Panc1 (cell line): ENCODE measurements around the gene CBR4. TPM values are rescaled to one million over a fixed set of nuclear protein-coding genes. Genes with fewer than 3 reads are reported as not detected.

Source experiments
- ATAC-seq: fragments of 200-7000 bp; cut with Tn5 transposase; 2 replicates; pipeline ENCODE4 v1.9.1; 2020; ENCODE audit warnings: mild to moderate bottlenecking, moderate library complexity
- BruUV-seq: library from RNA; stranded (reverse); fragments of 400-500 nt; replicated peaks from 2 replicates; lab custom pipeline; 2021; lab: Mats Ljungman, UMichigan
- CTCF ChIA-PET: fragments of 300-600 bp; sonication (Branson Sonifier 250); formaldehyde crosslinking; loops from one replicate; lab custom pipeline; 2022; ENCODE audit warnings: antibody characterized with exemption; lab: Charles Lee
- POLR2A ChIA-PET: fragments of 300-600 bp; sonication (Branson Sonifier 250); formaldehyde crosslinking; loops from one replicate; lab custom pipeline; 2022; ENCODE audit warnings: antibody characterized with exemption; lab: Charles Lee
- DNase-seq: peaks from one replicate; pipeline ENCODE4 v3.0.0-alpha.2; 2010; ENCODE audit warnings: low read depth, low spot score
- H3K27ac ChIP-seq: 2 replicates; pipeline ENCODE4 v1.5.1; 2011; ENCODE audit warnings: mild to moderate bottlenecking, low read length, inconsistent platforms
- H3K27me3 ChIP-seq: fragments of 200-500 bp; sonication (Bioruptor generic); 2 replicates; pipeline ENCODE4 v1.6.0; 2014; ENCODE audit warnings: low read length, inconsistent platforms; ENCODE audit not compliant: control insufficient read depth, insufficient read depth
- H3K36me3 ChIP-seq: fragments of 200-500 bp; sonication (Bioruptor generic); 2 replicates; pipeline ENCODE4 v1.5.1; 2014; ENCODE audit warnings: inconsistent platforms, mild to moderate bottlenecking, low read length, moderate library complexity; ENCODE audit not compliant: control insufficient read depth, insufficient read depth
- H3K4me1 ChIP-seq: 2 replicates; pipeline ENCODE4 v1.5.1; 2011; ENCODE audit warnings: inconsistent platforms, mild to moderate bottlenecking, low read length, moderate library complexity; ENCODE audit not compliant: control insufficient read depth, insufficient read depth
- H3K4me3 ChIP-seq, 2 experiments: 2 replicates each; pipeline ENCODE4 v1.5.1; 2011 to 2012; ENCODE audit warnings: low read depth in 2 of 2, low read length in 2 of 2, mild to moderate bottlenecking in 2 of 2, inconsistent platforms in 1 of 2, moderate library complexity in 1 of 2
- H3K9me3 ChIP-seq: fragments of 200-500 bp; sonication (Bioruptor generic); 2 replicates; pipeline ENCODE4 v1.5.1; 2014; ENCODE audit warnings: low read depth, mild to moderate bottlenecking, inconsistent platforms, low read length, moderate library complexity; ENCODE audit not compliant: control insufficient read depth, insufficient read depth
- CTCF ChIP-seq: fragments of 450-650 bp; IDR thresholded peaks from 2 replicates; pipeline ENCODE4 v1.5.1; 2017; ENCODE audit warnings: mild to moderate bottlenecking
- POLR2AphosphoS5 ChIP-seq: IDR thresholded peaks from 2 replicates; pipeline ENCODE4 v1.6.1; 2012; ENCODE audit warnings: mild to moderate bottlenecking, low read depth, low read length, moderate library complexity
- REST ChIP-seq, 2 experiments: IDR thresholded peaks; 2 replicates each; pipeline ENCODE4 v1.6.1; 2011 to 2012; ENCODE audit warnings: low read depth in 2 of 2, control low read depth in 1 of 2, low read length in 1 of 2, mild to moderate bottlenecking in 1 of 2, moderate library complexity in 1 of 2; ENCODE audit not compliant: insufficient read depth in 1 of 2
- SIN3A ChIP-seq: IDR thresholded peaks from 2 replicates; pipeline ENCODE4 v1.6.1; 2012; ENCODE audit warnings: low read depth, mild to moderate bottlenecking, low read length, moderate library complexity, borderline replicate concordance; ENCODE audit not compliant: insufficient read depth
- TCF7L2 ChIP-seq: IDR thresholded peaks from 2 replicates; pipeline ENCODE4 v1.6.1; 2011; ENCODE audit warnings: mild to moderate bottlenecking, low read depth, low read length, inconsistent platforms
- in situ Hi-C: cut with HindIII; loops from 2 replicates; pipeline ENCODE4 v1.10.0; 2016; ENCODE audit warnings: low sequenced_read_pairs, low pct_unique_long_range_greater_than_20kb
- intact Hi-C: fragments of 100-400 bp; cut with micrococcal nuclease; formaldehyde crosslinking; loops from one replicate; pipeline ENCODE4 v1.10.0; 2022; ENCODE audit not compliant: unreplicated experiment
- total RNA-seq: library from RNA; stranded (reverse); gene quantifications from one replicate; pipeline ENCODE4 v1.2.1, GENCODE V29; 2021; ENCODE audit not compliant: unreplicated experiment

The CBR4 gene
- total RNA-seq, 1 experiment from 2014 or later: 13.5 TPM

DNA sequence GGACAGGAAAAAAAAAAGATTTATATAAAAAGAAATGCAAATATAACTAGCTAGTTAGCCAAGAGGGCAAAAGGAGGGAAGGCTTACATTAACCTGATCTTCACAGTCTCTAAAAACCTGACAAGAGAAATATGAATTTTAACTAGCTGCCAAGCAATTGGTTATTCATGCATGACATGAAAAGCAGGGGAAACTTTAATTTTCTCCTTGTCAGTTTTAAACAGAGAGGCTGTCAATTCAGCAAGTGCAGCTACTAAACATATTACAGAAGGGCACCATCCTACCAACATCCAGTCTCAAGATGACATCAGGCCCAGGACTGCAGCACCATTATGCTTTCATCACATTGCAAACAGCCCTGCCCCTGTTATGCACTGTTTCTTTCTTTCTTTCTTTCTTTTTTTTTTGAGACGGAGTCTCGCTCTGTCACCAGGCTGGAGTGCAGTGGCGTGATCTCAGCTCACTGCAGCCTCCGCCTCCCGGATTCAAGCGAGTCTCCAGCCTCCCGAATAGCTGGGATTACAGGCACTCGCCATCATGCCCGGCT, 38.9 kb upstream of the CBR4 start:
- Histone ChIP-seq H3K36me3 (no peaks in the 10 kb centered on the region), H3K27me3 (no peaks in the 10 kb centered on the region), H3K27ac (no peak overlapping the region), H3K4me3 (no peak overlapping the region), H3K9me3 (no peaks in the 10 kb centered on the region), H3K4me1 (no peaks in the 10 kb centered on the region)
- ChIA-PET POLR2A (no interaction called here), CTCF (no interaction called here)
- no peak for DNase-seq
- TF ChIP-seq SIN3A (no peak), CTCF (no peak), POLR2AphosphoS5 (no peak), TCF7L2 (no peak), REST (IDR thresholded peaks at IDR 0.05; ENCODE audit: insufficient read depth in 1 of 2, low read depth in 2 of 2, low read length in 1 of 2) (no peak)
- no TSS peak for BruUV-seq
- intact Hi-C loops: no loop called here
- ATAC-seq: no peak
- in situ Hi-C loops: no loop called here

DNA sequence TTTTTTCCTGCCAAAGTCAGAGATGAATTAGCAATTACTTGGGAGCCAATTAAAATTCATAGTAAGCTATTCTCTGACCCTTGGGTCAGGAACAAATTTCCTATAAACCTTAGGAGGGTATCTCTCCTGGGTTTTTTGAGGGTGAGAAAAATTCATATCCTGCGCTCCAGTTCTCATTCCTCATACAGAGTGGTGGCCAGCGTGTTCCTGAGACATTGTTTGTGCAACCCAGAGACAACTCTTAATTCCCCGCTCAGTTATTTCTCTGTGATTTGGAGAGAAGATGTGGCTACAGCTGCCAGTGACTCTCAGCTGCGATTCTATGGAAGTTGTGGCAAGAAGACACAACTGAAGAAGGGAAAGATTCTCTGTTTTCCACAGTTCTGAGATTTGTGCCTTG, 37.9 kb upstream of the CBR4 start:
- POLR2A ChIA-PET: no interaction called here

DNA sequence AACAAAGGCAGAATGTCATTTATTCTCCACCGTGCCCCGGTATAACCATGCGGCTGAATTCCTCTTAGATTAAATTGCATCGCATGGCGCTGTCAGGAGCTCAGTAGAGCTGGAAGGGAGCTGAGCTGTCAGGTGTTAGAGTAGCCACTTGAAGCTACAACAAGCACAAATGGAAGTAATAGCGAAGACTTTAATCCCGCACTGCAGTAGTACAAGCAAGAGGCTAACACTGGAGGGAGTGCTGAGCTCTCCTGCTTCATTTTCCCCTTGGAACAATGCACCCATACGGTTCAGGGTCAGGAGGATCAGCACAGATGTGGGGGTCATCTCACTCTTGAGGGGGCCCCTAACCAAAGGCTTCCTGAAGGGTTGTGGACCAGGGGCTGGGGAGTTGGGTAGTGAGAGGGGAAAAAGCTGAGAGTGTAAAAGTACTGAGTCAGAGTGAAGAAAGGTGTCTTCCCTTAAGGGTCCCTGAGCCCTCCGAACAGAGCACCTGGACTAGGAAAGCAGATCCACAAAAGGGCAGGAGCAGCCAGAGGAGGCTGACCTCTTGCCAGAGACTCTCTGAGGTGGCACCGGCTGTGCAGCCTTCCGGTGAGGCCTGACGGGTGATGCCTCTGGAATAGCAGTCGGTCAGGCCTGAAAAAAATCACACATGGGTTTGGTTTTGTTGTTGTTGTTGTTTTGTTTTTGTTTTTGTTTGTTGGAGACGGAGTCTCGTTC, 36.0 kb upstream of the CBR4 start:
- peak; percentile 72; the same call in 1 of the 2 replicates for ATAC-seq
- Histone ChIP-seq H3K9me3 (no peaks in the 10 kb centered on the region), H3K4me1 (no peaks in the 10 kb centered on the region), H3K36me3 (no peaks in the 10 kb centered on the region), H3K27ac (no peak overlapping the region), H3K27me3 (no peaks in the 10 kb centered on the region), H3K4me3 (no peak overlapping the region)
- no peak for TF ChIP-seq REST (IDR thresholded peaks at IDR 0.05; ENCODE audit: insufficient read depth in 1 of 2, low read depth in 2 of 2, low read length in 1 of 2)
- TF ChIP-seq CTCF: peak; percentile 41; the same call in 1 of the 2 replicates
- DNase-seq: no peak
- BruUV-seq: no TSS peak
- intact Hi-C loops: no loop called here
- in situ Hi-C loops: no loop called here
- CTCF ChIA-PET: no interaction called here
- POLR2A ChIA-PET: no interaction called here

More for the DNA sequence above, 37.9 kb upstream of the CBR4 start:
- Histone ChIP-seq H3K9me3 (no peaks in the 10 kb centered on the region), H3K27me3 (no peaks in the 10 kb centered on the region), H3K4me3 (no peak overlapping the region), H3K4me1 (no peaks in the 10 kb centered on the region), H3K27ac (no peak overlapping the region), H3K36me3 (no peaks in the 10 kb centered on the region)
- CTCF ChIA-PET: interaction anchor here (0.8 kb wide), 2 partner anchors 367 to 438 kb away, joined by 3 read pairs; no protein-coding TSS in a partner anchor
- no TSS peak for BruUV-seq
- intact Hi-C loops: no loop called here
- DNase-seq: no peak
- no peak for TF ChIP-seq POLR2AphosphoS5
- no peak for ATAC-seq
- in situ Hi-C loops: no loop called here
